Gastroesophageal sphincter (tissue), 3 donors: ENCODE measurements around the gene CRACR2B.

Experiments used
- EP300 ChIP-seq: sonication (generic); formaldehyde crosslinking; IDR thresholded peaks from one replicate; pipeline ENCODE4 v1.6.1; 2017; ENCODE audit warnings: antibody characterized with exemption, mild to moderate bottlenecking
- POLR2A ChIP-seq, 2 donors: fragments of 450-650 bp; IDR thresholded peaks; one replicate each; pipeline ENCODE4 v1.6.1; 2017; ENCODE audit warnings: antibody characterized with exemption in 2 of 2, mild to moderate bottlenecking in 2 of 2, moderate library complexity in 1 of 2
- TF ChIP-seq, protein P1 (sequence below), 4 experiments: fragments of 200-600 bp in 2 of 4; fragments of 450-650 bp in 2 of 4; sonication (generic) in 1 of 4; IDR thresholded peaks; one replicate each; pipeline ENCODE4 v1.5.1; 2017 to 2019; ENCODE audit warnings: antibody characterized with exemption in 4 of 4, mild to moderate bottlenecking in 2 of 4, moderate library complexity in 2 of 4

DNA sequence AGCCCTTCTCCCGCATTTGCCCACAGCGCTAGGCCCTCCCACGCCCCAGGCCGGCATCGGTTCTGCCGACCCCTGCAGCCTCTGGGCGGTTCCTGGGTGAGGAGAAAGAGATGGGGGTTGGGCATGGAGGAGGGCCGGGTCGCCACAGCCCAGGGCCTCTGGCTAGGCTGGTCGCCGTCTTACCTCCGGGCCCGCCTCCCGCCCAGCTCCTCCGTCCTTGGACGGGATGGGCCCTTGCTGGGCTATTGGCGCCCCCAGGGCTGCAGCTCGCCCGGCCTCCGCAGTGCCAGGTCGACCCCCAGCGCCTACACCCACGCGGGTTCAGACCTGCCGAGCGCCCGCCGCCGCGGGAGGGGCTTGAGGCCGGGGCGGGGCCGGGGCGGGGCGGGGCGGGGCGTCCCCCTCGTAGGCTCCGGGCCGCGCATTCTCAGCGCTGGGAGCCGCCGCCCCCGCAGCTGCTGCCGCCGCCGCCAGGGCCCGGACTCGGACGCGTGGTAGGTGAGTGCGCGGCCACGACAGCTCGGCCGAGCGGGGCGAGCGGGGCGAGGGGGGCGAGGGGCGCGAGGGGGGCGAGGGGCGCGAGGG, 4.9 kb downstream of the CRACR2B start, which contains the start of gene CD151:
- TF ChIP-seq, protein P1, sequence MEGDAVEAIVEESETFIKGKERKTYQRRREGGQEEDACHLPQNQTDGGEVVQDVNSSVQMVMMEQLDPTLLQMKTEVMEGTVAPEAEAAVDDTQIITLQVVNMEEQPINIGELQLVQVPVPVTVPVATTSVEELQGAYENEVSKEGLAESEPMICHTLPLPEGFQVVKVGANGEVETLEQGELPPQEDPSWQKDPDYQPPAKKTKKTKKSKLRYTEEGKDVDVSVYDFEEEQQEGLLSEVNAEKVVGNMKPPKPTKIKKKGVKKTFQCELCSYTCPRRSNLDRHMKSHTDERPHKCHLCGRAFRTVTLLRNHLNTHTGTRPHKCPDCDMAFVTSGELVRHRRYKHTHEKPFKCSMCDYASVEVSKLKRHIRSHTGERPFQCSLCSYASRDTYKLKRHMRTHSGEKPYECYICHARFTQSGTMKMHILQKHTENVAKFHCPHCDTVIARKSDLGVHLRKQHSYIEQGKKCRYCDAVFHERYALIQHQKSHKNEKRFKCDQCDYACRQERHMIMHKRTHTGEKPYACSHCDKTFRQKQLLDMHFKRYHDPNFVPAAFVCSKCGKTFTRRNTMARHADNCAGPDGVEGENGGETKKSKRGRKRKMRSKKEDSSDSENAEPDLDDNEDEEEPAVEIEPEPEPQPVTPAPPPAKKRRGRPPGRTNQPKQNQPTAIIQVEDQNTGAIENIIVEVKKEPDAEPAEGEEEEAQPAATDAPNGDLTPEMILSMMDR (IDR thresholded peaks at IDR 0.05), result peak in 1 of 4 experiments; percentile 30
- TF ChIP-seq POLR2A (IDR thresholded peaks at IDR 0.05), result no peak
- no peak for TF ChIP-seq EP300
